ENCODE measurements around the gene ZFC3H1. TPM values are rescaled to one million over a fixed set of nuclear protein-coding genes. Genes with fewer than 3 reads are reported as not detected.

The ZFC3H1 gene
- total RNA-seq, 1 donor from 2014 or later: 19.9 TPM

DNA sequence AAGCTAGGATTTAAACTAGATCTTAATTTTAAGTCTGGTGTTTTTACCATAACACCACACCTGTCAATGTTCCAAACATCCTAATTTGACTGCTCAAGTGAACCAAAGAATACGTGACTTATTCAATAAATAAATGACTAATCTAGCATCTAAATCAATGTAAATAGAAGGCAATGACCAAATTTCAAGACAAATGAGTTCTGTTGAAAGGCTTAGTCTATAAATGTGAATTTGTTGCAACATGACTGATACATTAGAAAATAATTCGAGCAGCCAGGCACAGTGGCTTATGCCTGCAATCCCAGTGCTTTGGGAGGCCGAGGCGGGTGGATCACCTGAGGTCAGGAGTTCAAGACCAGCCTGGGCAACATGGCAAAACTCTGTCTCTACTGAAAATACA, 15.1 kb downstream of the ZFC3H1 start:
- DNase-seq (ENCODE audit: low spot score): no peak
- intact Hi-C loops (cut with DNase I): no loop called here

DNA sequence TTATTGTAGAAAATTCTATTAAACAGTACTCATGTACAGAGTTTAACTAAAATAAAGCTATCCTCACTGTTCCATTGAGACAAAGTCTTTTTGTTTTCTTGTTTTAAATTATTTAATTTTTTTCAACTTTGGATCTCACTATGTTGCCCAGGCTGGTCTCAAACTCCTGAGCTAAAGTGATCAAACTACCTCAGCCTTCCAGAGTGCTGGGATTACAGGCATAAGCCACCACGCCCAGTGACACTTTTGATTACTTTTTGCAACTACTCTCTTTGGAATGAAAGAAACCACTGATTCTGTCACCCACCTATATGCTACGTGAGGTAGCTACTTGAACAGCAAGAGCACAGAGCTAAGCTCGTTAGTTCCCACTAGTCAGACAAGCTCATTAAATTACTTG, 17.1 kb downstream of the ZFC3H1 start:
- intact Hi-C loops (cut with DNase I): no loop called here
- no peak for DNase-seq (ENCODE audit: low spot score)

DNA sequence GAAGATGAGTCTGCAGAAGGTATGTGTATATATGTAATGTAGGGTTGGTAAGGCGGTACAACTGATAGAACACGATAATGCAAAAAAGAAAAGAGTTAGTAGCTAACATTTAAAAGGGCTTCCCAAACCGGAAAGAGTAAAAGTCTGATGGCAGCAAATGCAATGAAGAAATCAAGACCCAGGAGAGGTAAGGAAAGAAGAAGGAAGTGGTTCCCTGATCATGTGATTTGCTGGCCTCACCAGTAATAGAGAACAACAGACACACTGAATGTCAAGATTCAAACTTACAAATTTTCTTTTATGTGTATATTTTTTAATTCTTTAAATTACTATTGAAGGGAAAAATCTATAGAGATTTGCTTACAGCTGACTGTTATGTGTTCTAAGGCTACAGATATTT, 18.4 kb downstream of the ZFC3H1 start:
- no peak for DNase-seq (ENCODE audit: low spot score)
- intact Hi-C loops (cut with DNase I): no loop called here

DNA sequence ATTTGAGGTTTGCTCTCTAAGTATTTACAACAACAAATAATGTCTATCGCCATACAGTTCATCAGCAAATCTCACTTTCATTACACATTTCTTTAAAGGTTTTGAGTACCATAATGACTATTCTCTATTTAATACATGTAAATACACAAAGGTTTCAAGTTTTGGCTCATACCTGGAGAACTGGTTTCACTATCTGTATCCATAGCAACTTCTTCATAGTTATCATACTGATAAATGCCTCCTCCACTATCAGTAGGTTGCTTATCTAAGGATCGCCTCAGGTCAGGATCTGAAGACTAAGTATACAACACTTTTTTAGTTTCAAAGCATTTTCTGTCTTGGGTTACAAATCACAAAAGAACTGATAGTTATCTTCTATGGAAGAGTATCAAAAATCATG, 21.4 kb downstream of the ZFC3H1 start:
- intact Hi-C loops (cut with DNase I): no loop called here
- no peak for DNase-seq (ENCODE audit: low spot score)

DNA sequence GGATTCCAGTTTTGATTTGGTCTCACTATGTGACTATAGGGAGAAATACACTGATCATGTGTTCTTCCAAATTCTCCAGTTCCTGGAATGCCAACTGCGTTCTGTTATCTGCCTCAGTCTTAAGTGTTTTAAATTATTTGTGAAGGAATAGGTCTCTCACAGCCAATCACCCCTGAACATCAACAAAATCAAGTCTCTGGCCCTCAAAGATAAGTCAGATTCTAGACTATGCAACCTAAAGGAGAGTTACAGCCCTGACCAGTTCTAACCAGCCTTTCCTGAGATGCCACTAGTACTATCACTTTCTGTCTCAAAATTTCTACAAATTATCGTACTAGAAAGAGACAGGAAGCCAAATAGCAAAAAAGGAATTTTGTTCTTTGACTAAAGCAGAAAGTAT, 22.3 kb downstream of the ZFC3H1 start:
- no peak for DNase-seq (ENCODE audit: low spot score)
- intact Hi-C loops (cut with DNase I): no loop called here

DNA sequence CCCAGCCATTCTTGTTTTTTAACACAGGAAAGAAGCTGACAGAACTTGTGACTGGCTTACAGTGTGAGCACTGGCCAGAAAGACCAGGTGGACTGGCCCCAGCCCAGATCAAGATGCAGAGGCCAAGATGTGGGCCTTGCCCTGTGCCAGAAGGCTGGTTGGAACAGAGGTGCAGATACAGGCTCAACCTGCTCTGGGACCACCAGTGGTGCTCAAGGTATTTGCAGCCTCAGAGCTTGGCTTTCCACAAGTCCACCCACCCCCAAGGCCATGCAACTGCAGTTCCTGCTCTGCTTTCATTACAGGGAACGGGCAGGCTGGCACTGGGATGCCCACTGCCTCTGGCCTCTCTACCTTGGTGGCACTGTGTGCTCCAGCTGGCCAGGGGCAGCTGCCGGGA, 23.3 kb downstream of the ZFC3H1 start:
- no peak for DNase-seq (ENCODE audit: low spot score)
- intact Hi-C loops (cut with DNase I): no loop called here

DNA sequence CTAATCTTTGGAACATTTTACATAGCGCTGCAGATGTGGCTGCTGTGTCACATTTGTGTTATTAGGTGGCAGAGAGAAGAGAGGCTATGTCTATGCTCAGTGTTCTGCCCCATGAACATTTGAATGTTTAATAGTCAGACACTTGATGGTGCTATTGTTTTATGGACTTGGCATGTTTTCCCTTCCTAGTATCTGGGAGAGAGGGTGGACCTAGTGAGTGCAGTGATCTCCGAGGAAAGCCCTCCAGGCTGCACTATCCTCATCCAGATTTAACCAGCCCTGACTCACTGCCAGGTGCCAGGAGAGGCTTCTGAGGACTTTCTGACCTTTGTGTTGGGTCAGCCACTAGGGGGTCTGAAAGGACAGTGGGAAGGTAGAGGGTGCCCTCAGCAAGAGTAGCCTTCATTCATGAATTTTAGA, 24.3 kb downstream of the ZFC3H1 start:
- DNase-seq (ENCODE audit: low spot score): no peak
- intact Hi-C loops (cut with DNase I): loop anchor here (5.0 kb wide), 1 partner anchor 108 kb away; no protein-coding TSS in a partner anchor

DNA sequence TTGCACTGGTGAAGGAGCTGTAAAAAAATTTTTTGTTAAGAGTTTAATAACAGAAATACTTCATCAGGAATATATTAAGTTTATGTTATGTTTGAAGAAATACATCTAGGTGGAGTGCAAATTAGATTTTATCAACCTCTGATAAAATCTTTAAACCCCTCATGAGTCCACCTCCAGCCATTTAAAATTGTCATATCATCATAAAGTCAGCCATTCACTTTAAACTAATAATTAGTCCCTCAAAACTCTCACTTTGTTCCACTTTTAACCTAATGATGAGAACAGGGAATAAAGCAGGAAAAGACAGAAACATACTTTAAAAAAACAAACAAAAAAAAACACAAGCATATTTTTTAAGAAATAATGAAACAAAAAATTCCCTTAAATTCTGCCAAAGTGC, 25.1 kb downstream of the ZFC3H1 start:
- intact Hi-C loops (cut with DNase I): loop anchor here (5.0 kb wide), 1 partner anchor 109 kb away; no protein-coding TSS in a partner anchor

DNA sequence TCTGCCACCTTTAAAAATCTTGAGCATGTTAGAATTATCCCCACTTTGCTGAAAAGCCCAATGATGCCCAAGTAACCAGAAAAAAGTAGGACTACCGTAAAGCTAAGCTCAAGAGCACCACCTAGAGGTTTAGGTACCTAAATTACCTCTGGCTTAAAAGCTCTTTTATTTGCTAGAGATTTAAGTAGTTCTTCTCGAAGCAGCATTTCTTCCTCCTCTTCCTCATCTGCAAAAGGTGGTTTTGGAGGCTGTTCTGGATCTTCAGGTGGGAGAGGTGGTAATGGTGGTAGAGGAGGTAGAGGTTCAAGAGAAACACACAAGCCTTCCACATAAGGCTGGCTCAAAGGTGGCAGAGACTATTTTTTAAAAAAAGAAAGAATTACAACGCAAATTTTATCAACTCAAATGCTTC, 26.9 kb downstream of the ZFC3H1 start:
- intact Hi-C loops (cut with DNase I): loop anchor here (5.0 kb wide), 1 partner anchor 111 kb away; no protein-coding TSS in a partner anchor
- no peak for DNase-seq (ENCODE audit: low spot score)

More for the DNA sequence above, 25.1 kb downstream of the ZFC3H1 start:
- no peak for DNase-seq (ENCODE audit: low spot score)

DNA sequence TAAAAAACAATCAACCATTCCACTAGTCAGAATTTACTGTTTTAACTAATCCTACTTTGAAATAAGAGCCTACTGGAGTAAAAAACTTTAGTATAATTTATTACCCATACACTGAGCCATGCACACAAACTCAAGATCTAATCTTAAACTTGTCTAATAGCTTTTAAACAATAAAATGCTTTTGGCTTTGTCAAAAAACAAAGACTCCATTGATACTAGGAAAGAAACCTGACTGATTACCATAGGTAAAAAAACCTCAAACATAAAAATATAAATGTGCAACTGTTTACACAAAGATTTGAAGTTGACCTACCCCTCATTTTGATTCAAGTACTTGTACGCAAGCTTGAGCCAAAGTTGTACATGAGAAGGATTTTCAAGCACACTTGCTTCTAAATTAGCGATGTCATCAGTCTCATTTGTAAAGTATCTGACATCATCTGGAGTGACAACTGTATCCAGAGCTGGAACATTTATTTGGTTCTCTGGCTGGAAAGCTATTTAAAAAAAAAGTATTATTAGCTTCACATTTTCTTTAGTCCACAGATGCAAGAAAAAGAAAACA, 36.1 kb downstream of the ZFC3H1 start:
- DNase-seq (ENCODE audit: low spot score): no peak
- intact Hi-C loops (cut with DNase I): no loop called here

DNA sequence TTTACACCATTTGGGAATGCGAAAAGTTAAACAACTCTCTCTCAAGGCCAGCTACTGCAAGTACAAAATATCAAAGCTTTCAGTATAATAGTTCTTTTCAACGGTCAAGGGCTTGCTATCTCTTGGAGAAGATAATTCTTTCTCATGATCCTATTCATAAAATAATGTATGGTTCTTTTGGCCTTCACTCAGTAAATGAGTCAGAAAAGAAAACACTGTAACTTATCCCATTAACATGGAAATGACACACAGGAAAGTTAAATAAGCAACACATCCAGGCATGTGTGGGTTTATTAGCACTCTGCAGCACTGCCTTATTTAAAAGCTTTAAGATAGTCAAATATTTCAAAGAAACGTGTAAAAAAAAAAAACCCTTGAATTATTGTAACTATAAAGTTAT, 36.9 kb downstream of the ZFC3H1 start:
- no peak for DNase-seq (ENCODE audit: low spot score)
- intact Hi-C loops (cut with DNase I): no loop called here

DNA sequence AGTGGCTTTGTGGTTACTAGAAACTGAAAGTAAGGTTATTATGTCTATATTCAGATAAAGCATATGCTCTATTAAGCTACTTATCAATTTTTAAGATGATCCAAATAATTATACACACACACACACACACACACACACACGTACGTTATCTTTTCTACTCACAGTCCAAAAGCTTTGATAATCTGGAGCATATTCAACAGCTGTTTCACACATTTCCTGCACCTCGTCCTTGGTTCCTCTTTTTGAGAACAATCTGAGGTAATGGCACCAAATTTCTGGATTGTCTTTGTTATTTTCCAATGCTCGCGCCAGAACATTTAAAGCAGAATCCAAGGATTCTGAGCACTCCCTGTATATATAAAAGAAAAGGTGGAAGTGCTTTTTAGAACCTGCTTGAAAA, 37.5 kb downstream of the ZFC3H1 start:
- intact Hi-C loops (cut with DNase I): no loop called here
- DNase-seq (ENCODE audit: low spot score): no peak

DNA sequence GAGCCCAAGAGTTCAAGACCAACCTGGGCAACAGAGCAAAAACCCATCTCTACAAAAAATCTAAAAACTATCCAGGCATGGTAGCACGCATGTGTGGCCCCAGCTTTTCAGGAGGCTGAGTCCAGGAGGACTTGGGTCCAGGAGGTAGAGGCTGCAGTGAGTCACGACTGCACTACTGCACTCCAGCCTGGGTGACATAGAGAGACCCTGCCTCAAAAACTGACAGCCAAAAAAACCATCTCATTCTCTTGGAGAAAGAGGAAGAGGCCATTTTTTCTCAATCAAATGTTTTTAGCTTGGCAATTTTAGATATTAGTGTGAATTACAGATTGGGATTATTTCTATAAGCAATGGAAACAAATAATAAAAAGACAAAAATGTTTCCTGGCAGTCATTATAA, 38.2 kb downstream of the ZFC3H1 start:
- intact Hi-C loops (cut with DNase I): no loop called here
- DNase-seq (ENCODE audit: low spot score): no peak

DNA sequence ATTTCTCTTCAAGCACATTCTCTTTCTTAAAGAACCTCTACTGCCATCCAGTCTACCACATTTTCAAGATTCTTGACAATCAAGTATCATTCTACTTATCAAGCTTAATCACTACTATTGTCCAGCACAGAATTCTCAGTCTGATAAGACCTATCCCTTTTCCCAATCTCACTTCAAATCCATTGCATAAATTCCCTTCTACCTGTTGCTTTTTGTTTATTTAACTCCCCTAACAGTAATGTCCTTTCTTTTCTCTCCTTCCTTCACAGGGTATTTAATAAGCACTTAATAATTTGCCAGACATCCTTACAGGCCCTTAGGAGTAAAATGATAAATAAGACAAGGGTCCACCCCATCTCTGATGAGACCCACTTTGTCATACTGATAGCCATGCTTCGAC, 41.7 kb downstream of the ZFC3H1 start:
- DNase-seq (ENCODE audit: low spot score): no peak
- intact Hi-C loops (cut with DNase I): no loop called here

DNA sequence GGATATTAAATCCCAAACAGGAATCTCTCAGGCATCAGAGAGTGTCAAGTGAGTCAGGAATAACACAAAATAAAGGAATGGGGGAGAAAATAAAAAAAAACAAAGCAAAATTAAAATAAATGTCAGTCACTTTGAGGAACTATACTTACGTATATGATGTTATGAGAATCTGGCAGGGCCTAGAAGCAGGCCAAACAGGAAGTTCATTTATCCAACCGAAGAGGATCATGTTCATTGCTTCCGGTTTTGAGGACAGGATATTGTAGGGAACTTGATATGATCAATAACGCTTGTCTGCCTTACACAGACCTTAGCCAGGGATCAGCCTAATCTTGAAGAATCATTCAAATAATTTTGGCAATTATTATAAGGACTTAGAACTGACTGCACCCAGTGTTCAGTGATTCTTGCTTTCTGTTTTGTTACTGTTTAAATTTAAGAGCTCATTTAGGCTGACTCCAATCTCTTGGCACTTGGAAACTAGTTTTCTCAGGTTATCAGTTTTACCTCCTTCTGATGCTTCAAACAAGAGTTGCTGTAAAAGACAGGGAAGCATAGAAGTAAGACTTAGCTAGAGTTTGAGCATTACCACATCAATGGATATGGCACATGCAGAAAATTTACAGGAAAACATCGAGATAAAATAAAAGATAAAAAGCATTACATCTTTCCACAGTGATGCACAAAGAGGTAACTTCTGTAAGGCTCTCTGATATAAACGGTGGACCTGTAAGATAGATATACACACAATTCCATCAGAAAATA, 53.4 kb downstream of the ZFC3H1 start:
- intact Hi-C loops (cut with DNase I): no loop called here
- no peak for DNase-seq (ENCODE audit: low spot score)

DNA sequence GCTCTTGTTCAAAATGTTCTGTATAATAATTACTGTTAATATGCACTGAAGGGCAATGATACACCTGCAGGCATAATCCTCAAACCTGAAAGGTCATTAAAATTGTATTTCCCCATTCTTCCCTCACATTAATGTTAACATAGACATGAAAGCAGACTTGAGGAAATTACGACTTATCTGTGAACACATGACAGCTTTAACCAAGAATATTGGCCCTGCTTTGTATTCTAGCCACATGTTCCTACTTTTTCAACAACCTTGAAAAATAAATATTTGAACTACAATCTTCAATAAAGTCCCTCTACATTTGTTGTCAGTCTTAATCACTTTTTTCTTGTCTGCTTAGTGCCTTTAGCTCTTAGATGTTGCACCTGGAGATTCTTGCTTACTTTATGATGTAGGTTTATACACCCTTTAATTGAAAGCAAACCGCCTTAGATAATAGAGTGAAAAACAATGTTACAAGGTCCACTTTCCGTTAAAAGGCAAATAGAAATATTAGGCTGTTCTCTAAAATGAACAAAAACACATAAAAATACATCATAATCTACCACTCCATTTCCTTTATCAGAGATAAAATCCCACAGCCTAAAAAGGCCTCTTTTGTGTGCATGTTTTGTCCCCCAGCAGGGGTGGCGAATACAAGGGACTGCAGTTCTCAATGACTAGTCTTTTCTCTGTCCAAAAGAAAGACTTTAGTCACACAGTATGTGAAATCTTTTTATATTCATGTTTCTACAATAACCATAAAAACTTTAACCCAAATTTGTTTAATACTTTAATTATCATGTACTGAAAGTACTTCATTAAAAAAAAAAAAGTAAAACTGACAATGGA, 55.9 kb downstream of the ZFC3H1 start:
- intact Hi-C loops (cut with DNase I): no loop called here
- no peak for DNase-seq (ENCODE audit: low spot score)

DNA sequence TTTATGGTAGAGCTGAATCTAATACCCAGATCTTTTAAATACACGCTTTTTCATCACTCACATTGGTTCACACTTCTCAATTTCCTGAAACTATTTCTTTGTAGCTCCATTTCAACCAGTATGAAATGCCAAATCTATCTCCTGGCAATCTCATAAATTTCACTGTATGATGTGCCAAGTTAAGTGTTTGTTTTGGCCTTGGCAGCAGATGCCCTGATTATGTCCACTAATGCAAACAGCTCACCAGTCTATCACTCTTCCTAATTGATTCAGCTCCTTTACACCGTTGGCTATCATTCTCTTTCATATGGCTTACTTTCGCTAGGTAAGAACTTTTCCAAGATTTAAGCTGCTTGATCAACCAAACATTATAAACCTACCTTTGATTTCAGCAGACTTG, 58.6 kb downstream of the ZFC3H1 start:
- intact Hi-C loops (cut with DNase I): no loop called here
- no peak for DNase-seq (ENCODE audit: low spot score)

DNA sequence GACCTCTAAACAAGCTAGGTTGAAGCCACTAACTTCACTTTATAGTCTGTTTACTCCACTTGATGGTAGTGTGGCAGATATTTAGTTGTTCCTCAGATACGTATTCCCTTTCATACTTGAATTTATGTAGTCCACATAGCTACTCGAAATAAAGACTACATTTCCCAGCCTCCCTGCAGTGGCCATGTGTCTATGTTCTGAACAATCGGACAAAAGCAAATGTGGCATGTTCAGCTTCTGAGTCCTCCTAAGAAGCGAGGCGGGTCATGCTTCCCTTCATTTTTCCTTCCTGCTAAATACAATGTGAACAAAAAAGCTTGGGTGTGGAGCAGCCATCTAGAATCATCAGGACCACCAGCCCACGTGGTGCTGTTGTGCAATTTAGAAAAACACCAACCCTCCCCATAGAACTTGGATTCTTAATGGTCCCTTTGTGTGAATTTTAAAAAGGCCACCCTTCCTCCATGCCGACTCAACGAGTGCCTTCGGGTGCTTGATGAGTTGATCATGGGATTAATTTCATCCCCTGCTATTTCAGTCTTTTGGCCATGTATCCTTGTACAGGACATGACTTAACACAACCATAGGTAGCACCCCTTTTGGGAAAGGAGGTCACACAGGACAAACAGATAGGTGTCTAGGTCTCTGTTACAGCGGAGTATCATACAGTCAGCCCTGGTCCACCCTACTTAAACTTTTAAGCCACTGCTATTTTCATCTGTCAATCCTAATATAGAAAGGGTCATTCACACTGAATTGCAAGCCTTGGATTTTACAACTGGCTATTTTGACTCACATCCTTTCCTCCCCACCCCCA, 60.7 kb downstream of the ZFC3H1 start:
- no peak for DNase-seq (ENCODE audit: low spot score)
- intact Hi-C loops (cut with DNase I): no loop called here

DNA sequence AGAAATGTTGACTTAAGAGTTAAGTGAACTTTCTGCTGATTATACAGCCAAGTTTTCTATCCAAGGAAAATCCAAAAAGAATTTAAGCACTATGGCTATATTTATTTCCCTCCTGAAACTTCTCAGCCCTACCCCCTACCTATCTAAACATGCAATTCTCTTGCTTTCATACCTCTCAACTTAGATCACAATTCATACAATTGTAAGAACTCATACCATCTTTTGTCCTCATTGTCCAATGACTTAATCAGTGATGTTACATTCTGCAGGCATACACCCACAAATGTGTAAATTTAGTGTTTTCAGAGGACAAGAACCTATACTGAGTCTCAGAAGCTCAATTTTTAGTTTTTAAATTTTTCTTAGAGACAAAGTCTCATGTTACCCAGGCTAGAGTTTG, 62.1 kb downstream of the ZFC3H1 start:
- no peak for DNase-seq (ENCODE audit: low spot score)
- intact Hi-C loops (cut with DNase I): no loop called here

DNA sequence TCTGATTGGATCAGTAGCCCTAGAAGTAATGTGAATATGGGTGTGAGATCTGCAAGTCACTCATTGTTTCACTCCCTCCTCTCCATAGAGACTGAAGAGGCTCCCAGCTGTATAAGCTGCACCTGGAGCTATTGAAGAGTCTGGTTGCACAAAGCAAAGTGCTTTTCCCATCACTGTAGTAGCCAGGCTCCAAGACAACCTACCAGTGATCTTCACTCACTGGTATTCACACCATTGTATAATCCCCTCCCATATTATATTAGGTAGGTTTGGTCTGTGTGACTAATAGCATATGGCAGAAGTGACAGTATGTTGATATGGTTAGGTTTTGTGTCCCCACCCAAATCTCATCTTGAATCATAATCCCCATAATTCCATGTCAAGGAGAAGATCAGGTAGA, 64.4 kb downstream of the ZFC3H1 start:
- DNase-seq (ENCODE audit: low spot score): no peak
- intact Hi-C loops (cut with DNase I): no loop called here
